Measurements from ENCODE around the gene PRKAG2.

Gene PRKAG2

DNA sequence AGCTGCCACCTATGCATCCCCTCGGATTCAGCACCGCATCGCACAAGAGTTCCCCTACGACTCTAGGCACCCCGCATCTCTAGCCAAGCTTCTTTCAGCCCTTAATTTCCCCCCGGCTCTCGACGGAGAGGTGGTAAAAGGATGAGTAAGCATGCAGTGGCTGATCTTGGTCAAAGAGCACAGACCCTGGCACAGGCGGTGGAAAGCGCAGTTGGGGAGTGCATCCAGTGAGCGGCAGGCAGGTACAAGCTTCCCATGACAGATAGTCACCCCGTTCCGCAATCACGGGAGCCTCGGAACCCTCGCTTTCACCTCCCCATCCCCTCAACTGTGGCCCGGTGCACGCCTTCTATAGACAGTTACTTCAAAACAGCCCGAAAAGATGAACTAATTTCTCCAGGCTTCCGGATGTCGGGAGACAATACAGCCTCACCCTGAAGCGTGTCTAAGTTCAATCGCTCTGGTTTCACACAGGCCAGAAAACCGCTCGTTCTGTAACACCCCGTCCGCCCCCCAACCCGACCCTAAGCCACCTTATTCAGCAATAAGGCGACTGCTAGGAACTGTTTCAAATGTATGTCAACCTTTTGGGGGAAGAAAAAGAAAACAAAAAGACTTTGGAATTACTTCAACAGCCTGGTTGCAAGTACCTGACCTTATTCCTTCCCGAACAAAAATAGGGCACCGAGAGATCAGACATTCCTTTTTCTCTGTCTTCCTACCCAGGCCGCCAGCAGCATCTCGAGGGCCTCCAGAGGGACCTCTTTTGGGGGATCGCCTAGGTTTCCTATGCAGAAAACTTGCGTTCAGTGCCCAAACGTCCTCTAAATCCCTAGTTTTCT, 358.6 kb downstream of the PRKAG2 start:
- TF ChIP-seq, protein P1, sequence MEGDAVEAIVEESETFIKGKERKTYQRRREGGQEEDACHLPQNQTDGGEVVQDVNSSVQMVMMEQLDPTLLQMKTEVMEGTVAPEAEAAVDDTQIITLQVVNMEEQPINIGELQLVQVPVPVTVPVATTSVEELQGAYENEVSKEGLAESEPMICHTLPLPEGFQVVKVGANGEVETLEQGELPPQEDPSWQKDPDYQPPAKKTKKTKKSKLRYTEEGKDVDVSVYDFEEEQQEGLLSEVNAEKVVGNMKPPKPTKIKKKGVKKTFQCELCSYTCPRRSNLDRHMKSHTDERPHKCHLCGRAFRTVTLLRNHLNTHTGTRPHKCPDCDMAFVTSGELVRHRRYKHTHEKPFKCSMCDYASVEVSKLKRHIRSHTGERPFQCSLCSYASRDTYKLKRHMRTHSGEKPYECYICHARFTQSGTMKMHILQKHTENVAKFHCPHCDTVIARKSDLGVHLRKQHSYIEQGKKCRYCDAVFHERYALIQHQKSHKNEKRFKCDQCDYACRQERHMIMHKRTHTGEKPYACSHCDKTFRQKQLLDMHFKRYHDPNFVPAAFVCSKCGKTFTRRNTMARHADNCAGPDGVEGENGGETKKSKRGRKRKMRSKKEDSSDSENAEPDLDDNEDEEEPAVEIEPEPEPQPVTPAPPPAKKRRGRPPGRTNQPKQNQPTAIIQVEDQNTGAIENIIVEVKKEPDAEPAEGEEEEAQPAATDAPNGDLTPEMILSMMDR (IDR thresholded peaks at IDR 0.05), result no peak
- H3K27ac ChIP-seq, result peak overlapping the region; percentile 98
- H3K27me3 ChIP-seq, result peaks cover 6% of the 10 kb centered on the region
- H3K4me1 ChIP-seq (ENCODE audit: control insufficient read depth in 1 of 2, insufficient read depth in 1 of 2, low read depth in 1 of 2, low read length in 1 of 2), result peaks cover 32 to 37% of the 10 kb centered on the region in 2 experiments
- no peaks in the 10 kb centered on the region for H3K9me3 ChIP-seq
- H3K36me3 ChIP-seq, result no peaks in the 10 kb centered on the region
- H3K4me3 ChIP-seq (ENCODE audit: low read depth in 1 of 2, low read length in 1 of 2), result peak overlapping the region; percentile 72 to 76

GRCh38 chr7:151517601-151518104, 359.3 kb downstream of the PRKAG2 start:
- peaks cover 32 to 37% of the 10 kb centered on the region in 2 experiments for H3K4me1 ChIP-seq (ENCODE audit: control insufficient read depth in 1 of 2, insufficient read depth in 1 of 2, low read depth in 1 of 2, low read length in 1 of 2)
- no peaks in the 10 kb centered on the region for H3K36me3 ChIP-seq
- TF ChIP-seq, protein P1 (IDR thresholded peaks at IDR 0.05), result no peak
- no peaks in the 10 kb centered on the region for H3K9me3 ChIP-seq
- peak overlapping the region; percentile 72 to 76 for H3K4me3 ChIP-seq (ENCODE audit: low read depth in 1 of 2, low read length in 1 of 2)
- H3K27ac ChIP-seq, result peak overlapping the region; percentile 98
- peaks cover 6% of the 10 kb centered on the region for H3K27me3 ChIP-seq

- TF ChIP-seq, protein P1 (IDR thresholded peaks at IDR 0.05), result no peak
- Histone ChIP-seq H3K4me1 (ENCODE audit: control insufficient read depth in 1 of 2, insufficient read depth in 1 of 2, low read depth in 1 of 2, low read length in 1 of 2) (peaks cover 24 to 34% of the 10 kb centered on the region in 2 experiments), H3K27ac (no peak overlapping the region), H3K4me3 (ENCODE audit: low read depth in 1 of 2, low read length in 1 of 2) (no peak overlapping the region), H3K36me3 (no peaks in the 10 kb centered on the region), H3K9me3 (no peaks in the 10 kb centered on the region), H3K27me3 (no peaks in the 10 kb centered on the region)
Measured at GRCh38 chr7:151515276-151515565, 361.7 kb downstream of the PRKAG2 start.

DNA sequence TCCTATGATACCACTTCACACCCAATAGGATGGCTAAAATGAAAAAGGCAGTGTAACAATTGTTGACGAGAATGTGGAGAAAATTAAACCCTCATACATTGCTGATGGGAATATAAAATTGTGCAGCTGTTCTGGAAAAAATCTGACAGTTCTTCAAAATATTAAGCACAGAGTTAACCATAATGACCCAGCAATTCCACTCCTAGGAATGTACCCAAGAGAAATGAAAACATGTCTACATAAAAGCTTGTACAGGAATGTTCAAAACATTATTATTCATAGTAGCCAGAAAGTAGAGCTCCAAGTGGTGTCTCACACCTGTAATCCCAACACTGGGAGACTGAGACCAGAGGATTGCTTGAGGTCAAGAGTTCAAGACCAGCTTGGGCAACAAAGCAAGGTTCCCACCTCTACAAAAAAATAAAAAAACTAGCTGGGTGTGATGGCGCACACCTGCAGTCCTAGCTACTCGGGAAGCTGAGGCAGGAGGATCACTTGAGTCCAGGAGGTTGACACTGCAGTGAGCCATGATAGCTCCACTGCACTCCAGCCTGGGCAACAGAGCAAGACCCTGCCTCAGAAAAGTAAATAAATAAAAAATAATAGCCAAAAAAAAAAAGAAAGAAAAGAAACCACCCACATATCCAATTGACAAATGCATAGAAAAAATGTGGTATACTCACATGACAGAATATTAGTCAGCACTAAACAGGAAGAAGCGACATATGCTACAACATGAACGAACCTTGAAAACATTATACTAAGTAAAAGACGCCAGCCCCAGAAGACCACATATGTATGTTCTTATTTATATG, 362.2 kb downstream of the PRKAG2 start:
- Histone ChIP-seq H3K36me3 (no peaks in the 10 kb centered on the region), H3K4me1 (ENCODE audit: control insufficient read depth in 1 of 2, insufficient read depth in 1 of 2, low read depth in 1 of 2, low read length in 1 of 2) (peaks cover 24 to 32% of the 10 kb centered on the region in 2 experiments), H3K4me3 (ENCODE audit: low read depth in 1 of 2, low read length in 1 of 2) (no peak overlapping the region), H3K27me3 (no peaks in the 10 kb centered on the region), H3K27ac (no peak overlapping the region), H3K9me3 (no peaks in the 10 kb centered on the region)
- TF ChIP-seq, protein P1 (IDR thresholded peaks at IDR 0.05), result no peak

GRCh38 chr7:151513133-151513532, 363.8 kb downstream of the PRKAG2 start:
- H3K4me1 ChIP-seq (ENCODE audit: control insufficient read depth in 1 of 2, insufficient read depth in 1 of 2, low read depth in 1 of 2, low read length in 1 of 2), result peaks cover 17 to 26% of the 10 kb centered on the region in 2 experiments

More at GRCh38 chr7:151513133-151513532, 363.8 kb downstream of the PRKAG2 start:
- Histone ChIP-seq H3K27ac (no peak overlapping the region), H3K4me3 (ENCODE audit: low read depth in 1 of 2, low read length in 1 of 2) (no peak overlapping the region), H3K27me3 (no peaks in the 10 kb centered on the region), H3K9me3 (no peaks in the 10 kb centered on the region), H3K36me3 (no peaks in the 10 kb centered on the region)
- TF ChIP-seq, protein P1 (IDR thresholded peaks at IDR 0.05), result no peak

Measured in neutrophil (primary cell).